ES-I3 (cell line): ENCODE data around the gene TPSB2.
"Not testable (repeated sequence)": the region's sequence is repeated elsewhere in the genome, so short reads cannot be mapped to it uniquely, and the experiment has no call there.

Experiments
- H3K36me3 ChIP-seq: 2 replicates; pipeline ENCODE4 v1.6.1; 2013; ENCODE audit warnings: mild to moderate bottlenecking, low read length, control low read depth, moderate library complexity; ENCODE audit not compliant: insufficient read depth
- H3K4me1 ChIP-seq: 2 replicates; pipeline ENCODE4 v1.6.1; 2013; ENCODE audit warnings: mild to moderate bottlenecking, control low read depth, low read length; ENCODE audit not compliant: insufficient read depth
- H3K9ac ChIP-seq: 2 replicates; pipeline ENCODE4 v1.6.1; 2013; ENCODE audit warnings: low read depth, mild to moderate bottlenecking, low read length, moderate library complexity
- H3K9me3 ChIP-seq: 2 replicates; pipeline ENCODE4 v1.6.1; 2013; ENCODE audit warnings: mild to moderate bottlenecking, low read length, moderate library complexity; ENCODE audit not compliant: control insufficient read depth, insufficient read depth

TPSB2 gene

DNA sequence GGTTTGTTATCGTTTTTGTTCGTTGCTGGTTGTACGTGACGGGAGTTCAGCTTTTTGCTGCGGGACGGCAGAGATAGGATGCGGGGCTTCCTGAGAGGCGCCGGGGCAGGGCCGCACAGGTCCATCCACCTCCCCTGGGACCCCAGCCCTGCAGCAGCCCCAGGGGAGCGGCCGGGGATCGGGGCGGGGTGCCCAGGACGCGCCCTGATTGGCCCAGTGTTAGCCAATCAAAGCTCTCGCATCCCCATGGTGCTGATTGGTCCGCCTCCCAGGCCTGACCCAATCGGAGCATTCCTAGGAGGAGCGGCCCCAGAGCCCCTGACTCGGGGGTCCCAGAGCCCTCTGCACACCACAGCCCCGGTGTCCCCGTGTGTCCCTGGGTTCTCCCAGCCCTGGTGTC, 8.9 kb upstream of the TPSB2 start:
- not testable (repeated sequence) for H3K9ac ChIP-seq, H3K9me3 ChIP-seq, H3K4me1 ChIP-seq, H3K36me3 ChIP-seq

DNA sequence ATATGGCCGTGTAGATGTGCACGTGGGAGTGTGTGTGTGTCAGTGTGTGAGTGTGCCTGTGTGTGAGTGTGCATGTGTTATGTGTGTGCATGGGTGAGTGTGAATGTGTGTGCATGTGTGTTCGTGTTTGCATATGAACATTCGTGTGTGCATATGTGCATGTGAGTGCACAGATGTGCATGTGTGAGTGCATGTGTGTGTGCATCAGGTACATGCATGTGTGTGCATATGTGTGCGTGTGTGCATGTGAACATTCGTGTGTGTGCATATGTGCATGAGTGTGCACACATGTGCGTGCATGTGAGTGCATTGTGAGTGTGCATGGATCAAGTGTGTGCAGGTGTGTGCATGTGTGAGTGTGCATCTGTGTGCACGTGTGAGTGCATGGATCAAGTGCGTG, 8.0 kb upstream of the TPSB2 start:
- Histone ChIP-seq H3K9me3 (no peaks in the 10 kb centered on the region), H3K9ac (no peak overlapping the region), H3K4me1 (no peaks in the 10 kb centered on the region), H3K36me3 (no peaks in the 10 kb centered on the region)

DNA sequence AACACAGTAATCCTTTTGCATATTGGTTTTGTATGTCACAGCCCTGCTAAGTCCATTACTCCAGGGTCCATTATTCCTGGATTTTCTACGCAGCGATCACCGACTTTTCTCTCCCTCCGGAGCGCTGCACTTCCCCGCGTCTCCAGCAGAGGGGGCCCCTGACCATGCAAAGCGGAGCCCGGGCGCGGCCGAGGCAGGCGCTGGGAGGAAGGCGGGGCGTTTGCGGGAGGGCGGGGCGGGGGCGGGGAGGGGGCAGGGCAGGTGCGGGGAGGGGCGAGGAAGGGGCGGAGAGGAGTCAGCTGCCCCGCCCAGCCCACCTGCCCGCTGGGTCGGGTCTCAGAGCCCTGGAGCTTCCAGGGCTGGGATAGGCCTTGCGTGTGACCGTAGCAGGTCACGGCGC, 6.7 kb upstream of the TPSB2 start:
- not testable (repeated sequence) for H3K4me1 ChIP-seq, H3K9ac ChIP-seq, H3K36me3 ChIP-seq, H3K9me3 ChIP-seq

DNA sequence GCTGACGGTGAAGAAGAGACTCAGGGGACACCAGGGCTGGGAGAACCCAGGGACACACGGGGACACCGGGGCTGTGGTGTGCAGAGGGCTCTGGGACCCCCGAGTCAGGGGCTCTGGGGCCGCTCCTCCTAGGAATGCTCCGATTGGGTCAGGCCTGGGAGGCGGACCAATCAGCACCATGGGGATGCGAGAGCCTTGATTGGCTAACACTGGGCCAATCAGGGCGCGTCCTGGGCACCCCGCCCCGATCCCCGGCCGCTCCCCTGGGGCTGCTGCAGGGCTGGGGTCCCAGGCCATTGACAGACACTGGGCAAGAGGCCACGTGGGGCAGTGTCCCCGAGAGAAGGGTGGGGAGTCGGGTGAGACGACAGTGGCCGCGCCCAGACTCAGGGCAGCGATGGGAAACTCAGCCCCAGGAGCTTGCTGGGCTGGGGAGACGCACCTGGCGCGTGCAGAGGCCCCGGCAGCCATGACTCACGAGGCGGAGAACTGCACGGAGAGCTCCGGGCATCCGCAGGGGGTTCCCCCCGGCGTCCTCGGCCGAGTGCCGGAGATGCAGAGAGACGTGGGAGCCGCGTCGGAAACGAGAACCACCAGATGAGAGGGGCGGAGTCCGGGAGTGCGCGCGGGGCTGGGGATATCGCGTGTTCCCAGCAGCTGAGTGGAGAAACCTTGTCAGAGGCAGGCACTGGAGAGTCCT, 2.2 kb upstream of the TPSB2 start:
- not testable (repeated sequence) for H3K4me1 ChIP-seq, H3K9ac ChIP-seq, H3K36me3 ChIP-seq, H3K9me3 ChIP-seq

DNA sequence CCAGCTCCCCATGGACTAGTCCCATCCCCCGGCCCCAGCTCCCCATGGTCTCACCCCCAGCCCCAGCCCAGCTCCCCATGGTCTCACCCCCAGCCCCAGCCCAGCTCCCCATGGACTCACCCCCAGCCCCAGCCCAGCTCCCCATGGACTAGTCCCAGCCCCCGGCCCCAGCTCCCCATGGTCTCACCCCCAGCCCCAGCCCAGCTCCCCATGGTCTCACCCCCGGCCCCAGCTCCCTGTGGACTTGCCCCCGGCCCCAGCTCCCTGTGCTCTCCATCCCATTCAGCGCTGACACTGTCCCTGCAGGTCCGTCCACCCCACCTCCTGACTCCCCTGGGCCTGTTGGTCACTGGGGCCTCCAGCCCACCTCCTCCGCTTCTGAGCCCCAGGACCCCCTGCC, 1.3 kb upstream of the TPSB2 start:
- H3K4me1 ChIP-seq, H3K9ac ChIP-seq, H3K9me3 ChIP-seq, H3K36me3 ChIP-seq: not testable (repeated sequence)

DNA sequence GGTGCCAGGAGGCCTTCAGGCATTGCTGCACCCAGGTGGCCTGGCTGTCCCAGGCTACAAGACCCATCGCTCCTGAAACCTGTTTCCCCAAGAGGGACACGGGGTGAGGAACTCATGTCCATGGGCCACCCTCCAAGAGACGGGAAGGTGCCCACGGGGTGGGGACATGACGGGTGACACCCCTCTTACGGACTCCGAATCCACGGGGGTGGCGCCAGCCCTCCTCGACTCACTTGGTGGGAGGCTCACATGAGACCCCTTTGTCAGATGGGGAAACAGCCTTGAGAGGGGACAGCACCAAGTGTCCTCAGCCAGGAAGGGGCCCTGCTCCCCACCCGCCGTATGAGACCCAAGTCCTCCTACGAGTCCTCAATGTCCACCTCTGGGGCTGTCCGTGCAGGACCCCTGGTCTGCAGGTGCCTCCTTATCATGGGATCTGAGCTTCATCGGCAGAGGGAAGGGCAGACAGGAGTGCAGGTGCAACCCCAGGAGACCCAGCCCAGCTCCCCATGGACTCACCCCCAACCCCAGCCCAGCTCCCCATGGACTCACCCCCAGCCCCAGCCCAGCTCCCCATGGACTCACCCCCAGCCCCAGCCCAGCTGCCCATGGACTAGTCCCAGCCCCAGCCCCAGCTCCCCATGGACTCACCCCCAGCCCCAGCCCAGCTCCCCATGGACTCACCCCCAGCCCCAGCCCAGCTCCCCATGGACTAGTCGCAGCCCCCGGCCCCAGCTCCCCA, 658 bp upstream of the TPSB2 start:
- not testable (repeated sequence) for H3K9me3 ChIP-seq, H3K36me3 ChIP-seq, H3K4me1 ChIP-seq, H3K9ac ChIP-seq

DNA sequence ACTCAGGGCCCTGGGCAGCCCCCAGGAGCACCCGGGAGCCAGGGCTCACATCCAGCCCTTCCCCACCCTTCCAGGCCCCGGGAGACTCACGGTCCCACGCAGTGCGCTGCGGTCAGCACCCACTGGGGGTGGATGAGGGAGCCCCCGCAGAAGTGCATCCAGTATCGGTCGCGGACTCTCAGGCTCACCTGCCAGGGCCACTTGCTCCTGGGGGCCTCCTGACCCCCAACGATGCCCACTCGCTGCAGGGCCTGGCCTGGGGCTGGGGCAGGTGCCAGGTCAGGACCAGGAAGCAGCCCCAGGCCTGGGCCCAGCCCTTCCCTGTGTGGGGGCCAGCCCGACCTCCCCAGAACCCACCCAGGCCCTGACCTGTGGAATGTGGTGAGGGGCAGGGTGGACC, 508 bp downstream of the TPSB2 start:
- H3K36me3 ChIP-seq, H3K9me3 ChIP-seq, H3K4me1 ChIP-seq, H3K9ac ChIP-seq: not testable (repeated sequence)

DNA sequence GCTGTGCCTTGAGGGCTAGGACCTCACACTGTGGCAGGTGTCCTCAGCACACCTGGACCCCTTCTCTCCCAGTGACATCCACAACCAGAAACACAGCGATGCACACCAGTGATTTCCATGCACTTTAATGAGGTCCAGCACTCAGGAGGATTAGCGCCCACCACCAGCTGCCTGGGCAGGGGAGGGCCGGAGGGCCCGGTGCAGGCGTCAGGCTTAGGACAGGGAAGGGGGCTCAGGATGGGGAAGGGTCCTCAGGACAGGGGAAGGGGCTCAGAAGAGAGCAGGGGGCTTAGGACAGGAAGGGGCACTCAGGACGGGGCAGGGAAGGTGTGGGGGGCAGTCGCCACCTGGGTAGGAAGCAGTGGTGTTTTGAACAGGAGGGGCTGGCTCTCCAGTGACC, 1.8 kb downstream of the TPSB2 start:
- not testable (repeated sequence) for H3K9ac ChIP-seq, H3K36me3 ChIP-seq, H3K4me1 ChIP-seq, H3K9me3 ChIP-seq

DNA sequence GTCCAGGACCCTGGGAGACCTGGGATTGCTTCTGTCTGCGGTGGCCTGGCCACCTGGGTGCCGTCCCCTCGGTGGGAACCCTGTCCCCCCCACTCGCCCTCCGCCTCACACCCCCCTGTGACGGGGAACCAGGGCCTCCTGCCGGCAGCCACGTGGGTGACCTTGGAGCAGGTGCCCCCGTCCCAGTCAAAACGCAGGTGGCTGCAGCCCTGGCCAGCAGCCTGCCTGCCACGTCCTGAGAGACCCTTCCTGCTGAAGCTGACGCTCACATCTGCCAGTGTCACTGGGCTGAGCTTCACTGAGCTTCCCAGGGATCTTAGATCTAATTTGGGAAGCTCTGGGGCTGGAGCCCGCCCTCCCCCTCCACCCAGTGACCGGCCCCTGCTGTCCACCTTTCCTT, 3.3 kb downstream of the TPSB2 start:
- not testable (repeated sequence) for H3K9ac ChIP-seq, H3K36me3 ChIP-seq, H3K4me1 ChIP-seq, H3K9me3 ChIP-seq

DNA sequence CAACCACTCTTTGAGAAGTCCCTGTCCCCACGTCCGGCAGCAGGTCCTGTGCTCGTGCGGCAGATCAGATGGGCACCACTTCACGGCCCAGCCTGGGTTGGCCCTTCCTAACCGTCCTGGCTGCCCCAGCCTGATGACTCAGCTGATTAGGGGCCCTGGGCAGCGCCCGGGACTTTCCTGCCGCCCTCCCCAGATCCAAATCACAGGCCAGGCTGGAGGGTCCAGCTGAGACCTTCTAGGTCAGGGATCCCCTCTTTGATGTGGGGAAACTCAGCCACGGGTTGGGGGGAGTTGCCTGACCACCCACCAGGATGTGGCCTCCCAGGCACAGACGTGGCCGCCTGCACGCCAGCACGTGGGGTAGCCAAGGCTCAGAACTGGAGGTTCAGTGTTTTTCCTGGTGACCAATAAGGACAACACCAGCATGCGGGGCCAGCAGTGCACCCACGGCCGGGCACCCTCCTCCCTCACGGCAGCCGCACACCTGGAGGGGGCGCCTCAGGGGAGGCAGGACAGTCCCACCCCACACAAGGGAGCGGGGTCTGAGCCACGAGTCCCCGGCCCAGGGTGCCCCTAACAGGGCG, 4.2 kb downstream of the TPSB2 start:
- H3K9me3 ChIP-seq, H3K4me1 ChIP-seq, H3K9ac ChIP-seq, H3K36me3 ChIP-seq: not testable (repeated sequence)

DNA sequence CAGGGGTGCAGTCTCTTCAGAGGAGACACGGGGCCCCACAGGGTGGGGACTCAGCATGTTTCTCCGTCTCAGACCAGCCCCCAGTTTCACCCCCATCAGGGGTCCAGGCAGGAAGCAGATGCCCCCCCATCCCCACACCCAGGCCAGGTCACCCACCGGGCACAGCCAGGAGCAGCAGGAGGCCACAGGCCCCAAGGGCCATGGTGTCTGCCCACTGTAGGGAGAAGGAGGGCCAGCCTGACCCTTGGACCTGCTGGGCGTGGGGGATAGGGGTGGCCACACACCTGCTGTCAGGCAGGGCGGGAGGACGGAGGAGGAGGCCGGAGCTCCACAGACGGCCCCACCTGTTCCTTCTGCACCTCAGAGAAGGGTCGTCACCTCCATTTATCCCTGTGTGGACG, 4.9 kb downstream of the TPSB2 start, which contains the start of gene TPSG1:
Gene TPSG1, minus strand, starts transcription at position 218 of the 401 bp plus-strand sequence. Its CDS starts 16 bp downstream, at position 202.
- Histone ChIP-seq H3K4me1 (no peaks in the 10 kb centered on the region), H3K36me3 (no peaks in the 10 kb centered on the region), H3K9me3 (no peaks in the 10 kb centered on the region), H3K9ac (no peak within 1 kb of the TSS)

DNA sequence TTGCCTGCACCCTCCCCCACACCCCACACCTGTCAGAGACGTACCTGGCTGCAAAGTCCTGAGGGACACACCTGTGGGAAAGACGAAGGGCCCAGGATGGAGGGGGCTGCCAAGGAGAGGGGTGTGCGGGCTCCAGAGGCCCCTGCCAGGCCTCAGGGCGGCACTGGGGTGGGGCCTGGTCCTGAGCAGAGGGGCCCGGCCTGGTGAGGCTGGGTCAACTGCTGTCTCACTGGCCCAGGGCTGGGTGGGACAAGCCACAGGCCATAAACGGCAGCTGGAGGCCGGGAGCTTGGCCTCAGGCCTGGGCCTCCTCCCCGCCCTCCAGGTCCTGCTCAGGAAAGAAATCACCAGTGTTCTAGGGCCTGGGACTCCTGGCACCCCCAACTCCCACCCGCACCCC, 5.4 kb downstream of the TPSB2 start:
- H3K9me3 ChIP-seq = no peaks in the 10 kb centered on the region
- H3K36me3 ChIP-seq = no peaks in the 10 kb centered on the region
- H3K4me1 ChIP-seq = no peaks in the 10 kb centered on the region
- H3K9ac ChIP-seq = no peak overlapping the region

DNA sequence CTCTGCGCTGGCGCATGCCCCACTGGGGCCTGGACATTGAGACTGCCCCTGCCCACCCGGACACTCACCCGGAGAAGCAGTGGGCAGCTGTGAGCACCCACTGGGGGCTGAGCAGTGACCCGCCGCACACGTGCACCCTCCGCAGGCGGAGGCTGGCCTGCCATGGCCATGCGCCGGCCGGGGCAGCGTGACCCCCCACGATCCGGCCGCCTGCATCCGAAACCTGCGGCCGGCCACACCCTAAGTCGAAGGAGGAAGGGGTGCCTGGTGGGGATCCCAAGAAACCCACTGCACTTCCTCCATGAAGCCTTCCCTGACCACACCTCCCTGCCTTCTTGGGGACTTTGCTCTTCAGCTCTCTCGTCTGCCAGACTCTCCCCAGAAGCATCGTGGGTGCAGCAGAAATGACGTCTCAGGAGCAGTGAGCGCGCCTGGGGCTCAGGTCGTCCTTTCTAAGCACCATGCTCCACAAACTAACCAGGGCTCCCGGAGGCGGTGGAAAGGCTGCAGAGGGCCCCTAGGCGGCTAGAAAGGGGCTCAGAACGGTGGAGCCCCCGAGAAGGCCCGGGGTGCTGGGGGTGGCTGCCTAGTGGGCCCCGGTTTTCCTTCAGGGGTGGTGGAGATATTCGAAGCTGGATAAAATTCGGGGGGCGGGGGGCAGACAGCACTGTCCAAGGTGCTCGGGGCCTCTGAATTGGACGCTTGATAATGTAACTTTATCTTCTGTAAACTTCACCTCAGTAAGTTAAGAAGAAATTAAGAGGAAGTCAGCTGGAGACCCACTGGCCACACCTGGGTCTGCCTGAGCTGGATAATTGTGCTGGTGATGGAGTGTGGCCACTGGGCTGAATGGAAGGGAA, 6.4 kb downstream of the TPSB2 start:
- Histone ChIP-seq H3K4me1 (no peaks in the 10 kb centered on the region), H3K36me3 (no peaks in the 10 kb centered on the region), H3K9ac (no peak overlapping the region), H3K9me3 (no peaks in the 10 kb centered on the region)

DNA sequence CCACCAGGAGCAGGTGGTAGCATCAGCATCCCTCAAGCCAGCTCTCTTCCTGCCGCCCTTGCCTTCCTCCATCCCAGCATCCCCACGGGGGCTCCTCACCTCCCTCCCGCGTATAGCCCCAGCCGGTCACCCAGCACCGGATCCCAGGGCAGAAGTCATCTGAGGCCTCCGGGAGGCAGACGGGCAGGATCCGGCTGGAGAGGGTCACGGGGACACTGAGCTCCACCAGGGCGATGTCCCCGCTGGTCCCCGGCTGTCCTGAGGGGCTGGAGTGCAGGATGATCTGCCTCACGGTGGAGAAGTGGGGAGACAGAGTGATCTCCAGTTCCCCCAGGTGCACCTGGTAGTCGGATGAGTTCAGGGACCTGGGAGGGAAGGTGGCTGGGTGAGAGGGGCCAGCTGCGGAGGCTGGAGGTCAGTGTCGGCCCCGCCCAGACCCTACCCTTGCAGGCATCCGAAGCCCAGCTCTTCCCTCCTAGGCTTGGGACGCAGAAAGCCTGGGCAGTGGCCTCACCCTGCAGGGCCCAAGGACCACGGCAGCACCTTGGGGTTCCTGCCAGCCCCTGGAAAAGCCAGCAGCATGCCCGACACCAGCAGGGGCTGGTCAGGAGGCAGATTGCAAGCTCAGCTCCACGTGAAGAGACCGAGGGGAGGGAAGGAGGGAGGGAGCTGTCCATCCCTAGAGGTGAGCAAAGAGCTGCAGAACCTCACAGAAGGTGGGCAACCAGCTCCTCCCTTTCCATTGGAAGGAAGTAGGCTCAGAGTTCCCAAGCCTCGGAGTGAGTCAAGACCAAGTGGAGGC, 7.2 kb downstream of the TPSB2 start:
- Histone ChIP-seq H3K36me3 (no peaks in the 10 kb centered on the region), H3K4me1 (no peaks in the 10 kb centered on the region), H3K9me3 (no peaks in the 10 kb centered on the region), H3K9ac (no peak overlapping the region)
